HG03432 (cell line): ENCODE results near the gene LRCH3.
"Not testable (repeated sequence)": the region's sequence is repeated elsewhere in the genome, so short reads cannot be mapped to it uniquely, and the experiment has no call there.

ENCODE experiments used
- ATAC-seq: cut with Tn5 transposase; IDR thresholded peaks from one replicate; pipeline ENCODE4 v1.9.1; 2021; ENCODE audit warnings: mild to moderate bottlenecking, moderate library complexity; ENCODE audit not compliant: unreplicated experiment

Gene LRCH3

GRCh38 chr3:197881970-197882338 is 90.9 kb downstream of the LRCH3 start:
- ATAC-seq = no peak

GRCh38 chr3:197882586-197882985 is 91.5 kb downstream of the LRCH3 start:
- no peak for ATAC-seq

GRCh38 chr3:197883541-197883940 is 92.5 kb downstream of the LRCH3 start:
- ATAC-seq = no peak

- not testable (repeated sequence) for ATAC-seq
Measured at GRCh38 chr3:197884330-197884729, 93.3 kb downstream of the LRCH3 start.

GRCh38 chr3:197886052-197886451 is 95.0 kb downstream of the LRCH3 start:
- ATAC-seq = not testable (repeated sequence)

GRCh38 chr3:197887430-197888053 is 96.5 kb downstream of the LRCH3 start:
- not testable (repeated sequence) for ATAC-seq

GRCh38 chr3:197888511-197888910 is 97.5 kb downstream of the LRCH3 start:
- no peak for ATAC-seq

GRCh38 chr3:197889204-197889930 is 98.3 kb downstream of the LRCH3 start:
- ATAC-seq = no peak

- ATAC-seq = no peak
Measured at GRCh38 chr3:197890693-197891092, 99.6 kb downstream of the LRCH3 start.

- ATAC-seq = no peak
Measured at GRCh38 chr3:197892162-197892561, 101.1 kb downstream of the LRCH3 start.

- ATAC-seq = no peak
Measured at GRCh38 chr3:197896421-197896820, 105.4 kb downstream of the LRCH3 start.

GRCh38 chr3:197899833-197900478 is 108.9 kb downstream of the LRCH3 start:
- ATAC-seq = no peak

GRCh38 chr3:197901626-197902025 is 110.6 kb downstream of the LRCH3 start:
- no peak for ATAC-seq

GRCh38 chr3:197906023-197906849 is 115.2 kb downstream of the LRCH3 start:
- peak; percentile 89 for ATAC-seq

GRCh38 chr3:197906850-197907187 is 115.8 kb downstream of the LRCH3 start:
- no peak for ATAC-seq

GRCh38 chr3:197907196-197907595 is 116.1 kb downstream of the LRCH3 start:
- ATAC-seq = no peak

- not testable (repeated sequence) for ATAC-seq
Measured at GRCh38 chr3:197908550-197908949, 117.5 kb downstream of the LRCH3 start.

- no peak for ATAC-seq
Measured at GRCh38 chr3:197908957-197909701, 118.1 kb downstream of the LRCH3 start.

GRCh38 chr3:197912741-197913476 is 121.9 kb downstream of the LRCH3 start:
- ATAC-seq = no peak
